ENCODE measurements around the gene PIEZO2.

GRCh38 chr18:10822456-10822855 lies 326.9 kb downstream of the PIEZO2 start:
- no peak for TF ChIP-seq EZH2 (IDR thresholded peaks at IDR 0.05; ENCODE audit: low read length)
- TF ChIP-seq CTCF (optimal IDR thresholded peaks at IDR 0.05 in 1 of 3, IDR thresholded peaks at IDR 0.05 in 1 of 3, conservative IDR thresholded peaks at IDR 0.05 in 1 of 3; ENCODE audit: extremely low read depth in 1 of 3, insufficient read depth in 2 of 3, low read length in 3 of 3): no peak

Measured in keratinocyte (primary cell).